Ovary (tissue), 9 donors: ENCODE results near the gene EYS. TPM values are rescaled to one million over a fixed set of nuclear protein-coding genes. Genes with fewer than 3 reads are reported as not detected.

Experiments
- DNase-seq, 5 donors: peaks; one replicate each; pipeline ENCODE4 v3.0.0-alpha.2; 2019 to 2020
- H3K27ac ChIP-seq, 2 donors: fragments of 200-600 bp; one replicate each; pipeline versions ENCODE4 v1.5.1 to v1.8.0; 2019 to 2022
- H3K27me3 ChIP-seq: fragments of 200-600 bp; one replicate; pipeline ENCODE4 v1.8.0; 2022
- H3K36me3 ChIP-seq: fragments of 200-600 bp; sonication (generic); one replicate; pipeline ENCODE4 v1.5.1; 2019
- H3K4me1 ChIP-seq: one replicate; pipeline ENCODE4 v1.8.1; 2013; ENCODE audit warnings: mild to moderate bottlenecking, moderate library complexity; ENCODE audit not compliant: insufficient read depth
- H3K4me3 ChIP-seq: fragments of 200-600 bp; sonication (generic); one replicate; pipeline ENCODE4 v1.5.1; 2017
- H3K9me3 ChIP-seq, 2 donors: fragments of 200-600 bp in 1 of 2; sonication (generic) in 1 of 2; one replicate each; pipeline versions ENCODE4 v1.5.1 to v1.8.1; 2013 to 2019; ENCODE audit warnings: mild to moderate bottlenecking in 1 of 2, moderate library complexity in 1 of 2
- CTCF ChIP-seq, 3 donors: fragments of 450-650 bp in 2 of 3; fragments of 200-600 bp in 1 of 3; IDR thresholded peaks; one replicate each; pipeline versions ENCODE4 v1.5.1 to v1.8.0; 2016 to 2022; ENCODE audit warnings: antibody characterized with exemption in 3 of 3, mild to moderate bottlenecking in 1 of 3
- EP300 ChIP-seq: sonication (generic); formaldehyde crosslinking; IDR thresholded peaks from one replicate; pipeline ENCODE4 v1.6.1; 2017; ENCODE audit warnings: antibody characterized with exemption
- POLR2A ChIP-seq: fragments of 450-650 bp; IDR thresholded peaks from one replicate; pipeline ENCODE4 v1.6.1; 2017; ENCODE audit warnings: antibody characterized with exemption, mild to moderate bottlenecking, moderate library complexity
- WGBS, 3 donors: extraction: QIAGEN DNeasy Blood & Tissue Kit in 1 of 3; methylation state at CpG; one replicate each; pipeline versions ENCODE4 v1.1.5 to v1.1.7; 2013 to 2017; 5-methylcytosine and 5-hydroxymethylcytosine counted together
- intact Hi-C, 4 donors: fragments of 100-400 bp; cut with DNase I; formaldehyde crosslinking; loops; one replicate each; pipeline versions ENCODE4 v1.11.0 to v1.15.1; 2022 to 2023
- polyA plus RNA-seq, 2 donors: library from polyadenylated mRNA; stranded (reverse); fragments of 200-250 nt in 1 of 2; fragments of 350-450 nt in 1 of 2; fragmentation: Illumina TruSeq in 1 of 2; extraction: RNeasy Lipid Tissue Mini Kit (QIAGEN cat#74804) in 1 of 2; gene quantifications; one replicate each; pipeline ENCODE4 v1.2.3, GENCODE V29; 2013 to 2014
- total RNA-seq, 7 donors: library from RNA; depleted of rRNA in 2 of 7; stranded (reverse); fragments of >200 nt in 2 of 7; fragmentation: NEBNext Ultra II Directional in 3 of 7; extraction: Animal tissue kit (Norgen Biotek cat#: 25700) in 3 of 7; gene quantifications; one replicate each; pipeline versions ENCODE4 v1.1.0 to v1.2.4, GENCODE V29; 2016 to 2023
- donor health status: DM: no; HTN: no; CAD: no; lungs with moderate emphysema.
- donor health status: DM: no; HTN: no; CAD: no.
- donor health status: Bipolar disorder and iron deficiency.
- donor health status: DM: yes; HTN: yes; CAD: no.
- donor health status: DM: no; HTN: no; CAD: no.
- donor health status: DM: yes; HTN: yes; CAD: no.

EYS gene
- total and polyA plus RNA-seq, 9 donors, result under 0.01 to 0.03 (median 0.01) TPM; not detected in 6

- intact Hi-C loops, result no loop called here
- 57 to 68% (median 61%) methylated on average over 2 of the region's 2 CpGs for WGBS, 3 donors
Measured at GRCh38 chr6:64081453-64081852, 1625.6 kb downstream of the EYS start.

GRCh38 chr6:64074981-64075380 is 1632.0 kb downstream of the EYS start:
- Histone ChIP-seq H3K9me3 (no peaks in the 10 kb centered on the region), H3K27me3 (no peaks in the 10 kb centered on the region), H3K4me3 (no peak overlapping the region), H3K27ac (no peak overlapping the region), H3K36me3 (no peaks in the 10 kb centered on the region), H3K4me1 (no peaks in the 10 kb centered on the region)
- DNase-seq, result no peak
- WGBS, 3 donors, result 63 to 75% (median 68%) methylated on average over 1 of the region's 1 CpG
- intact Hi-C loops, result no loop called here
- TF ChIP-seq EP300 (no peak), POLR2A (no peak)

More at GRCh38 chr6:64081453-64081852, 1625.6 kb downstream of the EYS start:
- Histone ChIP-seq H3K27ac (no peak overlapping the region), H3K27me3 (no peaks in the 10 kb centered on the region), H3K4me3 (no peak overlapping the region), H3K9me3 (no peaks in the 10 kb centered on the region), H3K4me1 (no peaks in the 10 kb centered on the region), H3K36me3 (no peaks in the 10 kb centered on the region)
- no peak for TF ChIP-seq EP300
- TF ChIP-seq POLR2A, result no peak
- no peak for TF ChIP-seq CTCF (IDR thresholded peaks at IDR 0.05)
- DNase-seq, result no peak

GRCh38 chr6:64072686-64073085 is 1634.3 kb downstream of the EYS start:
- TF ChIP-seq EP300 (no peak), POLR2A (no peak), CTCF (IDR thresholded peaks at IDR 0.05) (no peak)

GRCh38 chr6:64064919-64065318 is 1642.1 kb downstream of the EYS start:
- WGBS, 3 donors, result 36 to 62% (median 39%) methylated on average over 1 of the region's 1 CpG
- TF ChIP-seq CTCF (IDR thresholded peaks at IDR 0.05), result no peak
- no peak for TF ChIP-seq POLR2A
- no peak for TF ChIP-seq EP300
- no peak for DNase-seq
- H3K27me3 ChIP-seq, result no peaks in the 10 kb centered on the region
- no peaks in the 10 kb centered on the region for H3K4me1 ChIP-seq
- H3K4me3 ChIP-seq, result no peak overlapping the region
- H3K36me3 ChIP-seq, result no peaks in the 10 kb centered on the region
- intact Hi-C loops, result no loop called here
- H3K9me3 ChIP-seq, result no peaks in the 10 kb centered on the region
- no peak overlapping the region for H3K27ac ChIP-seq

More at GRCh38 chr6:64072686-64073085, 1634.3 kb downstream of the EYS start:
- Histone ChIP-seq H3K27ac (no peak overlapping the region), H3K4me1 (no peaks in the 10 kb centered on the region), H3K36me3 (no peaks in the 10 kb centered on the region), H3K9me3 (no peaks in the 10 kb centered on the region), H3K27me3 (no peaks in the 10 kb centered on the region), H3K4me3 (no peak overlapping the region)
- WGBS, 3 donors, result 71 to 77% (median 74%) methylated on average over 1 of the region's 1 CpG
- DNase-seq, result no peak
- intact Hi-C loops, result no loop called here

- Histone ChIP-seq H3K9me3 (no peaks in the 10 kb centered on the region), H3K27ac (no peak overlapping the region), H3K36me3 (no peaks in the 10 kb centered on the region), H3K4me1 (no peaks in the 10 kb centered on the region), H3K27me3 (no peaks in the 10 kb centered on the region), H3K4me3 (no peak overlapping the region)
- no peak for DNase-seq
- TF ChIP-seq POLR2A (no peak), CTCF (IDR thresholded peaks at IDR 0.05) (no peak), EP300 (no peak)
- intact Hi-C loops, result no loop called here
- WGBS, 3 donors, result 90 to 95% (median 93%) methylated on average over 5 of the region's 5 CpGs
Measured at GRCh38 chr6:64062960-64063683, 1643.9 kb downstream of the EYS start.
